T-helper 17 cell (primary cell): ENCODE measurements around the gene GPRIN2. TPM values are rescaled to one million over a fixed set of nuclear protein-coding genes. Genes with fewer than 3 reads are reported as not detected.
A peak's percentile ranks its signal among the peaks of the same experiment; 100 is the strongest.
"Not testable (repeated sequence)": the region's sequence is repeated elsewhere in the genome, so short reads cannot be mapped to it uniquely, and the experiment has no call there.

Experiments used
- ATAC-seq: fragments of 150-1000 bp; cut with Tn5 transposase; 2 replicates; pipeline ENCODE4 v1.10.0; 2021; ENCODE audit warnings: mild to moderate bottlenecking, moderate library complexity
- DNase-seq, 3 donors: peaks; one replicate each; pipeline versions ENCODE4 v3.0.0 to v3.0.0-alpha.2; 2020 to 2021
- H3K9me3 ChIP-seq: one replicate; pipeline ENCODE4 v1.7.0; 2013; ENCODE audit warnings: low read length, mild to moderate bottlenecking; ENCODE audit not compliant: control insufficient read depth, poor library complexity, severe bottlenecking
- H3K27ac Mint-ChIP-seq: one replicate; pipeline ENCODE4 v1.8.0; 2022; ENCODE audit warnings: mild to moderate bottlenecking, moderate library complexity, mixed read lengths
- H3K27me3 Mint-ChIP-seq: one replicate; pipeline ENCODE4 v1.8.0; 2022; ENCODE audit warnings: mixed read lengths
- H3K36me3 Mint-ChIP-seq: one replicate; pipeline ENCODE4 v1.8.0; 2022; ENCODE audit warnings: low read depth, mixed read lengths
- H3K4me1 Mint-ChIP-seq: one replicate; pipeline ENCODE4 v1.8.0; 2022; ENCODE audit warnings: mild to moderate bottlenecking, mixed read lengths
- H3K4me3 Mint-ChIP-seq: one replicate; pipeline ENCODE4 v1.8.0; 2022; ENCODE audit warnings: mild to moderate bottlenecking, moderate library complexity, mixed read lengths
- total RNA-seq, 4 donors: library from RNA in 2 of 4; stranded (reverse) in 2 of 4; gene quantifications; one replicate each; pipeline ENCODE4 v1.2.3 and lab custom pipeline; 2022 to 2026

Gene GPRIN2
- total RNA-seq, 2 donors from 2014 or later: not detected

- ATAC-seq, H3K4me3 Mint-ChIP-seq, H3K4me1 Mint-ChIP-seq, DNase-seq, H3K27ac Mint-ChIP-seq, H3K9me3 ChIP-seq, H3K27me3 Mint-ChIP-seq, H3K36me3 Mint-ChIP-seq: not testable (repeated sequence)
Measured at GRCh38 chr10:46581997-46582396, 25.5 kb upstream of the GPRIN2 start.

- not testable (repeated sequence) for H3K4me1 Mint-ChIP-seq, ATAC-seq, H3K27ac Mint-ChIP-seq, H3K9me3 ChIP-seq, H3K27me3 Mint-ChIP-seq, DNase-seq, H3K4me3 Mint-ChIP-seq, H3K36me3 Mint-ChIP-seq
Measured at GRCh38 chr10:46579378-46579777, 22.9 kb upstream of the GPRIN2 start.

GRCh38 chr10:46578474-46579178 is 22.2 kb upstream of the GPRIN2 start, which contains the start of gene SYT15:
SYT15 (plus strand) TSS chr10:46579128; CDS start chr10:46579169, 41 bp downstream.
- H3K36me3 Mint-ChIP-seq, H3K4me1 Mint-ChIP-seq, H3K4me3 Mint-ChIP-seq, H3K27ac Mint-ChIP-seq, H3K27me3 Mint-ChIP-seq, DNase-seq, ATAC-seq, H3K9me3 ChIP-seq: not testable (repeated sequence)

- not testable (repeated sequence) for H3K4me3 Mint-ChIP-seq, H3K4me1 Mint-ChIP-seq, ATAC-seq, H3K9me3 ChIP-seq, H3K27ac Mint-ChIP-seq, DNase-seq, H3K36me3 Mint-ChIP-seq, H3K27me3 Mint-ChIP-seq
Measured at GRCh38 chr10:46577624-46578473, 21.4 kb upstream of the GPRIN2 start.

GRCh38 chr10:46573884-46574283 is 17.4 kb upstream of the GPRIN2 start:
- peak in 1 of 3 donors; percentile 2 for DNase-seq
- not testable (repeated sequence) for ATAC-seq, H3K27me3 Mint-ChIP-seq, H3K4me3 Mint-ChIP-seq, H3K27ac Mint-ChIP-seq, H3K9me3 ChIP-seq, H3K36me3 Mint-ChIP-seq, H3K4me1 Mint-ChIP-seq

GRCh38 chr10:46573314-46573713 is 16.9 kb upstream of the GPRIN2 start:
- not testable (repeated sequence) for H3K27ac Mint-ChIP-seq, ATAC-seq, H3K9me3 ChIP-seq, H3K36me3 Mint-ChIP-seq, H3K4me3 Mint-ChIP-seq, DNase-seq, H3K4me1 Mint-ChIP-seq, H3K27me3 Mint-ChIP-seq

GRCh38 chr10:46572765-46573164 is 16.3 kb upstream of the GPRIN2 start:
- H3K4me3 Mint-ChIP-seq, ATAC-seq, H3K27ac Mint-ChIP-seq, DNase-seq, H3K27me3 Mint-ChIP-seq, H3K4me1 Mint-ChIP-seq, H3K9me3 ChIP-seq, H3K36me3 Mint-ChIP-seq: not testable (repeated sequence)

GRCh38 chr10:46570655-46571054 is 14.2 kb upstream of the GPRIN2 start:
- H3K4me3 Mint-ChIP-seq, H3K36me3 Mint-ChIP-seq, H3K9me3 ChIP-seq, H3K4me1 Mint-ChIP-seq, H3K27ac Mint-ChIP-seq, H3K27me3 Mint-ChIP-seq, DNase-seq, ATAC-seq: not testable (repeated sequence)

- H3K4me1 Mint-ChIP-seq, DNase-seq, H3K9me3 ChIP-seq, H3K36me3 Mint-ChIP-seq, H3K27me3 Mint-ChIP-seq, H3K27ac Mint-ChIP-seq, ATAC-seq, H3K4me3 Mint-ChIP-seq: not testable (repeated sequence)
Measured at GRCh38 chr10:46567151-46567550, 10.7 kb upstream of the GPRIN2 start.

GRCh38 chr10:46565591-46566332 is 9.3 kb upstream of the GPRIN2 start:
- not testable (repeated sequence) for H3K27me3 Mint-ChIP-seq, H3K9me3 ChIP-seq, H3K36me3 Mint-ChIP-seq, H3K4me1 Mint-ChIP-seq, H3K4me3 Mint-ChIP-seq, H3K27ac Mint-ChIP-seq
- DNase-seq: peak in 2 of 3 donors; percentile 8 to 13
- ATAC-seq: peak; percentile 88

GRCh38 chr10:46560952-46561351 is 4.5 kb upstream of the GPRIN2 start:
- no peak overlapping the region for H3K4me3 Mint-ChIP-seq
- H3K4me1 Mint-ChIP-seq: peaks cover 9% of the 10 kb centered on the region
- H3K27ac Mint-ChIP-seq: no peak overlapping the region
- H3K36me3 Mint-ChIP-seq: peaks cover 13% of the 10 kb centered on the region
- no peaks in the 10 kb centered on the region for H3K27me3 Mint-ChIP-seq
- ATAC-seq: no peak
- no peaks in the 10 kb centered on the region for H3K9me3 ChIP-seq
- DNase-seq: peak in 1 of 3 donors; percentile 3

GRCh38 chr10:46560381-46560780 is 3.9 kb upstream of the GPRIN2 start:
- Mint-ChIP-seq H3K27ac (no peak overlapping the region), H3K27me3 (no peaks in the 10 kb centered on the region), H3K36me3 (peaks cover 16% of the 10 kb centered on the region), H3K4me1 (peaks cover 9% of the 10 kb centered on the region), H3K4me3 (no peak overlapping the region)
- no peaks in the 10 kb centered on the region for H3K9me3 ChIP-seq
- DNase-seq (peak in 1 of 3 donors; percentile 5), ATAC-seq (no peak)

GRCh38 chr10:46559231-46559671 is 2.8 kb upstream of the GPRIN2 start:
- Mint-ChIP-seq H3K36me3 (peaks cover 16% of the 10 kb centered on the region), H3K27ac (no peak overlapping the region), H3K4me3 (no peak overlapping the region), H3K27me3 (no peaks in the 10 kb centered on the region), H3K4me1 (peaks cover 9% of the 10 kb centered on the region)
- ATAC-seq (no peak), DNase-seq (peak in 1 of 3 donors; percentile 0)
- no peaks in the 10 kb centered on the region for H3K9me3 ChIP-seq
